Measurements from ENCODE around the gene IL26. TPM values are rescaled to one million over a fixed set of nuclear protein-coding genes. Genes with fewer than 3 reads are reported as not detected.

IL26 gene
- total and polyA plus RNA-seq, 12 donors, result not detected

- Histone ChIP-seq H3K4me1 (peaks cover 0 to 14% (median 0%) of the 10 kb centered on the region in 9 donors), H3K27ac (no peak overlapping the region), H3K9me3 (no peaks in the 10 kb centered on the region), H3K27me3 (no peaks in the 10 kb centered on the region), H3K36me3 (no peaks in the 10 kb centered on the region), H3K4me3 (no peak overlapping the region)
- ATAC-seq (no peak), DNase-seq (no peak)
- WGBS, 2 donors, result 68 to 80% methylated on average over 3 of the region's 3 CpGs
- no peak for TF ChIP-seq CTCF (IDR thresholded peaks at IDR 0.05)
- intact Hi-C loops (cut with DNase I), result no loop called here
Measured at GRCh38 chr12:68178774-68179439, 46.7 kb downstream of the IL26 start.

GRCh38 chr12:68178184-68178583, 47.4 kb downstream of the IL26 start:
- Histone ChIP-seq H3K27ac (no peak overlapping the region), H3K27me3 (no peaks in the 10 kb centered on the region), H3K4me3 (no peak overlapping the region), H3K36me3 (no peaks in the 10 kb centered on the region), H3K9me3 (no peaks in the 10 kb centered on the region), H3K4me1 (peaks cover 0 to 14% (median 0%) of the 10 kb centered on the region in 9 donors)
- no peak for TF ChIP-seq CTCF (IDR thresholded peaks at IDR 0.05)
- intact Hi-C loops (cut with DNase I), result no loop called here
- ATAC-seq (no peak), DNase-seq (no peak)

GRCh38 chr12:68177562-68177961, 48.0 kb downstream of the IL26 start:
- H3K9me3 ChIP-seq, result no peaks in the 10 kb centered on the region
- H3K27ac ChIP-seq, result no peak overlapping the region
- intact Hi-C loops (cut with DNase I), result no loop called here
- H3K4me3 ChIP-seq, result no peak overlapping the region
- no peaks in the 10 kb centered on the region for H3K27me3 ChIP-seq
- ATAC-seq (no peak), DNase-seq (no peak)
- no peaks in the 10 kb centered on the region for H3K36me3 ChIP-seq
- TF ChIP-seq CTCF (IDR thresholded peaks at IDR 0.05), result no peak
- H3K4me1 ChIP-seq, result peaks cover 0 to 14% (median 0%) of the 10 kb centered on the region in 9 donors
- WGBS, 2 donors, result 86 to 91% methylated on average over 2 of the region's 2 CpGs

- no peaks in the 10 kb centered on the region for H3K36me3 ChIP-seq
- TF ChIP-seq CTCF (IDR thresholded peaks at IDR 0.05), result no peak
- DNase-seq, result no peak
- no peak overlapping the region for H3K4me3 ChIP-seq
- intact Hi-C loops (cut with DNase I), result no loop called here
- no peaks in the 10 kb centered on the region for H3K27me3 ChIP-seq
- no peaks in the 10 kb centered on the region for H3K9me3 ChIP-seq
- H3K4me1 ChIP-seq, result peaks cover 0 to 10% (median 0%) of the 10 kb centered on the region in 9 donors
- ATAC-seq, result no peak
- H3K27ac ChIP-seq, result no peak overlapping the region
Measured at GRCh38 chr12:68176257-68176656, 49.4 kb downstream of the IL26 start.

Measured in heart right ventricle (tissue), 16 donors.